Measurements from ENCODE around the gene PEAK1. TPM values are rescaled to one million over a fixed set of nuclear protein-coding genes. Genes with fewer than 3 reads are reported as not detected.

The PEAK1 gene
- total RNA-seq, 1 donor from 2014 or later: 75.2 TPM

- Histone ChIP-seq H3K36me3 (no peaks in the 10 kb centered on the region), H3K27ac (replicated peaks) (no peak overlapping the region), H3K27me3 (ENCODE audit: low read depth) (no peaks in the 10 kb centered on the region), H3K4me3 (no peak overlapping the region), H3K4me1 (peaks cover 44% of the 10 kb centered on the region), H3K9me3 (replicated peaks) (no peaks in the 10 kb centered on the region)
- DNase-seq: no peak
- TF ChIP-seq, protein P1, sequence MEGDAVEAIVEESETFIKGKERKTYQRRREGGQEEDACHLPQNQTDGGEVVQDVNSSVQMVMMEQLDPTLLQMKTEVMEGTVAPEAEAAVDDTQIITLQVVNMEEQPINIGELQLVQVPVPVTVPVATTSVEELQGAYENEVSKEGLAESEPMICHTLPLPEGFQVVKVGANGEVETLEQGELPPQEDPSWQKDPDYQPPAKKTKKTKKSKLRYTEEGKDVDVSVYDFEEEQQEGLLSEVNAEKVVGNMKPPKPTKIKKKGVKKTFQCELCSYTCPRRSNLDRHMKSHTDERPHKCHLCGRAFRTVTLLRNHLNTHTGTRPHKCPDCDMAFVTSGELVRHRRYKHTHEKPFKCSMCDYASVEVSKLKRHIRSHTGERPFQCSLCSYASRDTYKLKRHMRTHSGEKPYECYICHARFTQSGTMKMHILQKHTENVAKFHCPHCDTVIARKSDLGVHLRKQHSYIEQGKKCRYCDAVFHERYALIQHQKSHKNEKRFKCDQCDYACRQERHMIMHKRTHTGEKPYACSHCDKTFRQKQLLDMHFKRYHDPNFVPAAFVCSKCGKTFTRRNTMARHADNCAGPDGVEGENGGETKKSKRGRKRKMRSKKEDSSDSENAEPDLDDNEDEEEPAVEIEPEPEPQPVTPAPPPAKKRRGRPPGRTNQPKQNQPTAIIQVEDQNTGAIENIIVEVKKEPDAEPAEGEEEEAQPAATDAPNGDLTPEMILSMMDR (IDR thresholded peaks at IDR 0.05; ENCODE audit: borderline replicate concordance): no peak
- intact Hi-C loops (cut with micrococcal nuclease): no loop called here
Measured at GRCh38 chr15:77296773-77297337, 123.0 kb downstream of the PEAK1 start.

DNA sequence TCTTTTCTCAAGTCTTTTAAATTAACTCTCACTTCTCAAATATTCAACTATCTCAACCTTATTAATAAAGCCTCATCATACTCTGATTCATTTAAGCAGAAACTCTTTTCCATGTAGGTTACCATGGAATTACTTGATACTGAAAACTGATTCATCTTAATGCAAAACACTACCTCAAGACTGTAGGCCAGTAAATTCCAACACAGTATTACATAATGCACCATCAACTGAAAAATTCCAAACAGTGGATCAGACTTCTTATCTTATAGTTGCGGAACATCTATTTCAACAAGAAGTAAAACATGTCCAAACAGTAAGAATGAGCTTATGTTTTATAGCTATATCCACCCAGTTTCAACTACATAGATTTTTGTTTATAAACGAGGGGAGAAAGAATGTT, 124.5 kb downstream of the PEAK1 start:
- TF ChIP-seq, protein P1 (IDR thresholded peaks at IDR 0.05; ENCODE audit: borderline replicate concordance): no peak
- no peaks in the 10 kb centered on the region for H3K9me3 ChIP-seq (replicated peaks)
- peaks cover 44% of the 10 kb centered on the region for H3K4me1 ChIP-seq
- no peak for DNase-seq
- H3K4me3 ChIP-seq: no peak overlapping the region
- H3K36me3 ChIP-seq: no peaks in the 10 kb centered on the region
- intact Hi-C loops (cut with micrococcal nuclease): no loop called here
- no peaks in the 10 kb centered on the region for H3K27me3 ChIP-seq (ENCODE audit: low read depth)
- H3K27ac ChIP-seq (replicated peaks): no peak overlapping the region

DNA sequence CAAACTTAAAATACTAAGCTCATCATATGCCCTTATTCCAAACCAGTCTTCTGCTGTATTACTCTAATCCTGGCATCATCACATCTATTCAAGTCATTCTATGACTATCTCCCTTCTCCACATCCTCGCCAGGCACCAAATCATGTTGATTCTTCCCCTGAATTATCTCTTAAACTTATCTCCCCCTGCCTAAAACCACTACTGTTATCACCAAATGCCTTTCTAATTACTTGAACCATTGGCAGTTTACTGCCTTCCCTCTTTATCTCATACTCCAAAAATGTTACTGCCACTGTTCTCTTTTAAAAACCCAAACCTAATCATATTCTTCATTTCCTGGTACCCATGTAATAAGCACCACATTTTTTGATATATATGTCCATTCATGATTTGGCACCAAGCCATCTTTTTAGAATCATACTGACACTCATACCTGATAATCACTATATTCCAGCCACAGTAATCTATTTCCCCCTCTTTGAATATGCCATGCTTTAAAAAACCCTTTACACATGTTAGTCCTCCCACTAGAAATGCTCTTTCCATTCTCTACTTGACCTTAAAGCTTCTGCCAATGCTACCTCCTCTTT, 126.8 kb downstream of the PEAK1 start:
- intact Hi-C loops (cut with micrococcal nuclease): no loop called here
- Histone ChIP-seq H3K36me3 (no peaks in the 10 kb centered on the region), H3K27me3 (ENCODE audit: low read depth) (no peaks in the 10 kb centered on the region), H3K9me3 (replicated peaks) (no peaks in the 10 kb centered on the region), H3K4me1 (peaks cover 60% of the 10 kb centered on the region), H3K27ac (replicated peaks) (no peak overlapping the region), H3K4me3 (no peak overlapping the region)
- TF ChIP-seq, protein P1 (IDR thresholded peaks at IDR 0.05; ENCODE audit: borderline replicate concordance): no peak
- DNase-seq: no peak

GRCh38 chr15:77291107-77291506, 128.8 kb downstream of the PEAK1 start:
- H3K4me3 ChIP-seq: no peak overlapping the region
- no peak overlapping the region for H3K27ac ChIP-seq (replicated peaks)
- H3K9me3 ChIP-seq (replicated peaks): no peaks in the 10 kb centered on the region
- TF ChIP-seq, protein P1 (IDR thresholded peaks at IDR 0.05; ENCODE audit: borderline replicate concordance): no peak
- intact Hi-C loops (cut with micrococcal nuclease): no loop called here
- peaks cover 59% of the 10 kb centered on the region for H3K4me1 ChIP-seq
- peaks cover 1% of the 10 kb centered on the region for H3K36me3 ChIP-seq
- no peaks in the 10 kb centered on the region for H3K27me3 ChIP-seq (ENCODE audit: low read depth)
- DNase-seq: no peak

- intact Hi-C loops (cut with micrococcal nuclease): no loop called here
- DNase-seq: no peak
- H3K27ac ChIP-seq (replicated peaks): no peak overlapping the region
- TF ChIP-seq, protein P1 (IDR thresholded peaks at IDR 0.05; ENCODE audit: borderline replicate concordance): no peak
- H3K4me3 ChIP-seq: no peak overlapping the region
- no peaks in the 10 kb centered on the region for H3K9me3 ChIP-seq (replicated peaks)
- H3K36me3 ChIP-seq: peaks cover 18% of the 10 kb centered on the region
- H3K27me3 ChIP-seq (ENCODE audit: low read depth): no peaks in the 10 kb centered on the region
- peaks cover 35% of the 10 kb centered on the region for H3K4me1 ChIP-seq
Measured at GRCh38 chr15:77287385-77287784, 132.5 kb downstream of the PEAK1 start.

Data from left ventricle myocardium inferior (tissue), 1 donor.